Left ventricle myocardium superior (tissue), 1 donor: Measurements from ENCODE around the gene DCLK3. TPM values are rescaled to one million over a fixed set of nuclear protein-coding genes. Genes with fewer than 3 reads are reported as not detected.

Source experiments
- ATAC-seq: fragments of 200-7000 bp; cut with Tn5 transposase; one replicate; pipeline ENCODE4 v1.9.1; 2020; ENCODE audit warnings: mild to moderate bottlenecking, moderate library complexity
- DNase-seq: peaks from one replicate; pipeline ENCODE4 v3.0.0-alpha.2; 2020
- intact Hi-C: fragments of 100-400 bp; cut with micrococcal nuclease; formaldehyde crosslinking; loops from one replicate; pipeline ENCODE4 v1.11.0; 2022
- total RNA-seq: library from RNA; stranded (reverse); fragmentation: NEBNext Ultra II Directional; extraction: Animal tissue kit (Norgen Biotek cat#: 25700); gene quantifications from one replicate; pipeline ENCODE4 v1.2.1, GENCODE V29; 2021
- donor health status: DM: no; HTN: yes; CAD: no; lungs with severe emphysema.

The DCLK3 gene
- total RNA-seq, 1 donor from 2014 or later, result 0.20 TPM

DNA sequence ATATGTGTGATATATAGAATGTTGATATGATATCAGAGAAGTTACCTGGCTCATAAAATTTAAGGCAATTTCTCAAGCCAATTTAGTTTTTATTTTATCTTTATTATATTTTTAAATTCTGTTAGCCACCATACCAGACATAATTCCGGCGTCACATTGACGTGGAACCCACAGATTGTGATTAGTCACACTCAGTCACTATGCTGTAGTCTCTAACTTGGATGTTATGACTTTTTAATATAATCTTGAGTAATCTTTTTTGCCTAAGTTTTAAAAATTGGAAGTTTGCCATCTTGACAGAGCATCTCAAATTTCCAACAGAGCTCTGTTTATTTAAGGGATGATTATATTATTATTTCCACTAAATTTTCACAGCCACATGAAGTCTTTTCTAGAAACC, 9.7 kb upstream of the DCLK3 start:
- ATAC-seq, result no peak
- intact Hi-C loops, result no loop called here

DNA sequence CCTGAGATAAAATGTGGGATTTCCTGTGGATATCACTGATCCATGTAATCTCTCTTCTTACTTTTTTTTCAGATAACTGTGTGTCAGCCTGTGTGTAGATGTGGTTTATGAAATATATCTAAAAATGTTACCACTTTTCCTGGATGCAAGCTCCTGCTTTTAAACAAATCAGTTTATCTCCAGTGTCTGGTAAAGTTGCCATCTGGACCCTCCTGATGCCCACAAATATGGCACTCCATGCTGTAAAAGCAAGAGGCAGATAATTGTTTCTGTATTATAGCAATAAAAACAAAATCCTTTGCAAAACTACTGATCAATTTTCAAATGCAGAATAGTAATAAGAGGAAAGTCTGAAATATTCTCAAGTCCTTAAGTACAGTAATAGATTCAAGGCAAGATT, 7.6 kb upstream of the DCLK3 start:
- intact Hi-C loops, result no loop called here
- DNase-seq (no peak), ATAC-seq (no peak)

More for the DNA sequence above, 9.7 kb upstream of the DCLK3 start:
- no peak for DNase-seq

DNA sequence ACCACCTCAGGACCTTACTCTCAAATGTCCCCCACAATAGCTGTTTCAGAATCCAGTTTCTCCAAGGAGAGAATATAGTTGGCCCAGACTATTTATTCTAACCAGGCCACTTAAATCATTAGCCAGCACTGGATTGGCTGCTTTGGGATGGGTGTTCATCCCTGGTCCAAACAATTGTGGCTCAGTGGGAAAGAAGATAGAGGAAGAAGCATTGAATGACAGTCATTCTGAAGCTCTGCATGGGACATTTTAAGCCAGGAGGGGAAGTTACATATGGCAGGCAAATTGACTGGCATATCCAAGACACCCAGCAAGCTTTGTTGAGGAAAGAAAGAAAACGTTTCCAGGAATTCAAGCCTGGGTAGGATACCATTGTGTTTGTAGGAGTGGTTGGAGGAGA, 5.6 kb upstream of the DCLK3 start:
- DNase-seq (no peak), ATAC-seq (no peak)
- intact Hi-C loops, result no loop called here

DNA sequence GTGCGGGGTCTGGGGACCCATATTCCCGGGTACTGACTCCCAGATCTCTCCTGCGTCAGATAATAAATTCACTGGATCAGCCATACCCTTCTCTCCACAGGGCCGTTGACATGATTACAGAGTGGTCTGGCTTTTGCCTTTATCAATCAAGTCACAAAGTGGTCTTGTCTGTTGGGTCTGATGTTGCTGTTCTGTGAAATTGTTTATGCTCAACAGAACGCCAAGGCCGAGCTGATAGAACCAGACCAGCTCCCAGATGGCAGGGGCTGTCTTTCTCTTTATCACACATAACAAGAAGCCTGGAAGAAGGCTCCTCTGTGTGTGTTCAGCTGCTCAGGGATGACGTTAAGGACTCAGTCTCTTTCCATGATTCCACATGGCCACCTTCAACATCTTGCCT, 751 bp upstream of the DCLK3 start:
- DNase-seq (no peak), ATAC-seq (no peak)
- intact Hi-C loops, result no loop called here

DNA sequence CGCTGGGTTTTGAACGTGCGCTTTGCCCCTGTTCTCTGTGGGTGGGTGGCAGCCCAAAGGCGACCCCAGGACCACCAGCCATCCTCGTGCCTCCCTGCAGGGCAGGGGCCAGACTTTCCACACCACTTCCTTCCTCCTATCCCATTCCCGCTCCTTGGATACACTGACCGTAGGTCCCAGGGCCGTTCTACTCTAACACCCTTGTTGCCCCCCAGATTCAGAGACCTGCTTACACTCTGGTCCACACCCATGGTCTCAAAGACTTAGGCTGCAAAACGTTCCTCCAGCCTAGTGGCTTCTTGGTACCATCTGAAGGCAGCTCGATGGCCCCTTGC, 318 bp upstream of the DCLK3 start:
- ATAC-seq, result no peak
- intact Hi-C loops, result no loop called here
- DNase-seq, result no peak

DNA sequence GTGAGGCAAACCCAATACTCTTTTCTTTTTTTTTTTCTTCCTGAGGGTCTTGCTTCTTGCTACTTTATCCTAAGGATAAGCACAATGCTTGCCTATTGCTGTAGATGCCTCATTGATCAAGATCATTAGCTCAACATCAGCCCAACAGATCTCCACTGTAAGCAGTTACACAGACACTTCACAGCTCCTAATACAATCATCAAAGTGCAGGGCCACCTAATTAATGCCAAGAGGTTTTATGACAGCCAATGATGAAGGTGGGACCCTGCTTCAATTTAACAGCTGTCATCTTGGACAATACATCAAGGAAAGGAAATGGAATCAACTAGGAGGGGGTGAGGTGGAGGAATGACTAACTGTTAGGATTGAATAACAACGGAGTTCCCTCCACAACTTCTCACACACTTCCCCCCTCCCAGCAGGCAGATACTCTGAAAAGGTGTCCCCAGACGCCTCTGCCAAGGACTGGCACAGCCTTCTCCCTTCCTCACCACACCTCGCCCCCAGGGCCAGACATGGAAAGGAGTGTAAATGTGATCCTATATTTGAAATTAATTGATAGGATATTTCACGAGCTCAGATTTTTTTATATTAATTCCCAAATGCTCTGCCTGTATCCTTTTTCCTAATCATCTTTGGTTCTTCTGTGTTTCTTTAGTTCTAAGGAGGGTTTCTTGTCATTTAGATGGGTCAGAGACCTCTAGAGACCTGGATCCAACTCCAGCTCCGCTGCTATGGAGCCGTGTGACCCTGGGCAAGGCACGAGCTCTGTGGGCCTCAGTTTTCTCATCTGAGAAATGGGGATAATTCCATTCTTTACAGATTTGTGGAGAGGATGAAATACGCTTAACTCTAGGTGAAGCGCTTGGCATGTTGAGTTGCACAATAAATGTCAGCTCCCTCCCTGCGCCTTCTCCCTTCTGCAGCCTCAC, 1.2 kb downstream of the DCLK3 start:
- intact Hi-C loops, result no loop called here
- no peak for DNase-seq
- ATAC-seq, result no peak

DNA sequence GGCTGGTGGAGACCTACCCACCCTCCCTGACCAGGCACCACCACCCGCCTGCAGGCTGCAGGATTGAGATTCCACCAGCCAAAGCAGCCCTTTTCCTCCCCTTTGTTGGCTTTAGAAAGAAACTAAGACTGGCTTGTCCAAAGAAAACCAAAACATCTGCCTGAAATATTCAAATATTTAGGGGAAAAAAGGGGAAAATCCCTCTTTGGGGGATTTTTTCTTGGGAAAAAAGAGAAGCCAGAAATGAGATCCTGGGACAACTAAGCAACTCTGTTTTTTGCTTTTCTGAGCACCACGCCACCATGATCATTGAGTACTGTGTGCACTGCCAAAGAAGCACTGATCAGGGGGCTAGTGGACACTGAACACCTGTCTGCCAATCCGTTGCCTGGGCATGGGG, 2.6 kb downstream of the DCLK3 start:
- ATAC-seq (no peak), DNase-seq (no peak)
- intact Hi-C loops, result no loop called here

DNA sequence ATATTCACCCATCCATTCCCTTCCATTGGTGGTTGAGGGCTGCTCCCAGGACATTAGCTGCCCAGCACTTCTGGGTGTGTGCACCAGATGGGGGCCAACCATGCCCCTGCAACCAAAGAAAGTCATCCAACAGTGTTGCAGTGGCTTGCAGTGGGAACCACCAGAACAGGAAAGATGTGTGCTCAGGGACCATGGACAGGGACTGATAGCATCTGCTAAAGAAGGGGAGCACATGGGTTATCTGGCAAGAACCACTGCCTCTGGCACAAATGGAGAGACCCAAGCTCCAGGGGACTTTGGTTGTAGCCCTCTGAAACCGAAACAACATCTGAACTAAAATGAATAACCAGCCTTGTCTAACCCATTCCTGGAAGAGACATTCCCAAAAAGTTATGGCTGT, 8.1 kb downstream of the DCLK3 start:
- ATAC-seq, result no peak
- intact Hi-C loops, result no loop called here
- no peak for DNase-seq

DNA sequence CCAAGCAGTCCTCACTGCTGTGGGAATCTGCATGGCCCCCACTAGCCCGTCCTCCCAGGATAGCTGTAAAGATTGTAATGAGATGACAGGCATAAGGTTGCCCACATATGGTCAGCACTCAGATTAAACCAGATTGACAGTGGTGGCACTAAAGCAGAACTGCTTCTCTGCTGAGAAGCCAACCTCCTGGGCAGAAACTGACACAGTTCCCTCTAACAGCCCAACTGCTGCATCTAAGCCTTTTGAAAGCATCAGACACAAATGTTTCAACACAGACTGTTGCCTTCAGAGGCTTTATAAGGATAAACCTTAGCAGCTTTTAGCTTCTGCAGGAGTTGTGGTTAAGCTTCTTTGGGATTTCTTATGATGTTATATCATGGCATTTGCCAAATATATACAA, 13.0 kb downstream of the DCLK3 start:
- intact Hi-C loops, result no loop called here
- no peak for DNase-seq
- no peak for ATAC-seq

DNA sequence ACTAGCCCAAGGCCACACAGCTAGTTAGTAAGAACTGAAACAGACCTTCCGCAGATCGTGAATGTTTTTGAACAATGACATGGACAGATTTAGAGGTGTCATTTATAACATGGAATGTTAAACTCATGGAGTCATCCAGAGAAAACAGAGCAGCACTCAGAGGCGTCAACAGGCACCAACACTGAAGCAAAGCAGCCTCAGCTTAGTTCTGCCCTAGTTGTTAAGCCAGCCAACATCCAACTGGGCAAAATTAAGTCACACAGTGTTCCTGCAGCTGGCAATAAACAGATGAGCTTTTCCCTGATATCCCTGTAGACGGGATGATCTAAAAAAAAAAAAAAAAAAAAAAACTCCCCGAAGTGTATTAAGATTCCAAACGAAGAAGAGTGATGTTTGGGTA, 13.6 kb downstream of the DCLK3 start:
- DNase-seq (no peak), ATAC-seq (peak; percentile 64)
- intact Hi-C loops, result no loop called here

DNA sequence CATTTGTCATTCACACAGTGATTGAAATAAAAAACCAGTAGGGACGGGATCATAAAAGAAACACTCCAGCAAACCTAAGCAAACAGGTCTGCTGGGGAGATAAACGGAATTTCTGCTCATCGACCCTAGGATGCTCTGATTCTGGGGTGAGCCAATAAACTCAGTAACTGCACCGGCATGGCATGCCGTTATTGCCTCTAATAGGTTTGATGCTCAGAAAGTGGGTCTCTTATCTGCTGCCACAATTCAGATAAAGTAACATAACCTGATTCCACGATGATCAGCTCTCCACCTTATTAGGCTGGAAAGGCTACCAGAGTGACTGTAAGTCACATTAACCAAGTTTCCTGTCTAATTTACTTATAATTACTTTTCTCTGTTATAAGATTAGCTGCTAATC, 19.6 kb downstream of the DCLK3 start:
- intact Hi-C loops, result no loop called here
- ATAC-seq, result no peak
- DNase-seq, result no peak

DNA sequence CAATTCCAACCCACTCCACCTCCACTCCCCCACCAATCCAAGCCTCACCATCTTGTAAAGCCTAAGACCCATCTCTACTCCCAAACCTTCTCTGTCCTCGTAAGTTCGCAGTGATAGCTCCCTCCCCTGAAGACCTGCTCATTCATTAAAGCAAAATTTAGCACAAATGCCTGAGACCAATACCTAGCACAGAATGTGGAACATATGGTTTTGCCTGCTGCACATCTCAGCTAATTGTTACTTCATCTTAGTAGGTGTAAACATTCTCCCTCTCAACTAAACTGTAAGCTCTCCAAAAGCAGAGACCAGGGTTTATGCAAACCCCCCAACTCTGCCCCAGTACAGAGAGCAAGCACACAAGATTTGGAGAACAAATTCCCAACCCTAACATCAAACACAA, 20.5 kb downstream of the DCLK3 start:
- ATAC-seq (no peak), DNase-seq (no peak)
- intact Hi-C loops, result no loop called here

DNA sequence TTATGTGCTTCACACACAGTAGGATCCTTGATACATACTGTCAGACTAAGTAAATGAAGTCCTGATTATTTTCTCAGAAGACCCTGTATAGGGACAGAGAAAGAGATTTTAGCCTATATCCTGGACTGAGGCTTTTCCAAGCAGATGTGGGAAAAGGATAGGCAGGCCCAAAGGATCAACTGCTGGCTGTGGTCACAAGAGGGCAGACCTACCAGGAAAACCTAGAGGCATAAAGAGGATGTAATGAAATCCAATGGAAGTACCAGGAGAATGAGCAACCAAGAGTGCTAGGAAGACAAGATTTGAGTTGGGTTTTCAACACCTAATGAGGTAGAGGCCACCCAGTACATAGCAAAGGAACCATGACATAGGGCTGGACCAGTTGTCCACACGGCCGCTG, 23.1 kb downstream of the DCLK3 start:
- no peak for DNase-seq
- no peak for ATAC-seq
- intact Hi-C loops, result no loop called here

DNA sequence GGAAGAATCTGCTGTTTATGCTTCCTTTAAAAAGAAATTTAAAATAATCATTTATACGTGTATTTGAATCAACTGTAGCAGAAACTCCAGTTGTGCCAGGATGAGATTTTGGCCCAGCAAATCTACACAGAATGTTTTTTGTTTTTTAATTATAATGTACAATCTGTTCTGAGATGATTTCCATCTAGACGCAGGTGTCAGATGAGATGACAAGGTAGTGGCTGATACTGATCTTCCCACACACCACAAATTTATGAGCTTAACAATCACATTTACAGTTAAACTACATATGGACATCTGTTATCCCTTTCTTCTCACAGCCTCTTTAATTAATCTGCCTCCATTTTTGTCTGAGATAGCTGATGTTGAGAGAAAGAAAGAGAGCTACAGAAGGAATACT, 23.6 kb downstream of the DCLK3 start:
- DNase-seq (no peak), ATAC-seq (no peak)
- intact Hi-C loops, result no loop called here

DNA sequence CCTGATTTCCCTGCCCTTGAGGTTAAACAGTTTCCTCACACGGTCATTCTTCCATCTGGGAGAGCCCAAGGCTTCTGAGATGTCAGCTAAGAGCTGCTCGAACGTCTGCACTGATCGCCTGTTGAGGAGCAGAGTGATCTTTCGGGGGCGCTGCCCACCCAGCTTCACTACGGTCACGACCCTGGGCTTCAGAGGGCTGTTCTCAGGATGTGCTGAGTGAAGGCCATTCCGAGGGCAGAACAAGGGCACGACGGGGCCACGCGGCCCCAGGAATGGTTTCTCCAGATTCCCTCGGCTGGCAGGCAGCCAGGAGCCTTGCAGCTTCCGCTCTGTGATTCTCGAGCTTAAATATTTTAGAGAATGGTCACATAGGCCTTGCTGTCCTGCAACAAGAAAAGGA, 25.7 kb downstream of the DCLK3 start:
- peak; percentile 86 for DNase-seq
- peak; percentile 81 for ATAC-seq
- intact Hi-C loops, result no loop called here

DNA sequence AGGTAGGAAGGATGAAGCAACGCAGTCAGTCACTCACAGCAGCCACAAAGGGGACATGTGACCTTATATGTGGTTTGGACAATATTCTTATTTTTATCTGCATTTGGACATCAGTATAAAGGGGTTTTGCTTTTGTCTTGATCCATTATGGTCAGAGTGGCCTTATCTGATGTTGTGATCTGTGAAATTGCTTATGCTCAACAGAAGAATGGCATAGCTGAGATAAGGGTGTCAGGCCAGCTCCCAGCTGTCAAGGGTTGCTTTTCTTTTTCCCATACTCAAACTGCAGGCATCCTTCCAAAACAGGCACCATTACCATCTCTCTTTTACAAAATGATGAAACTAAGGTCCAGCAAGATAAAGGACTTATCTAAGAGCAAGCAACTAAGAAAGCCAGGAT, 28.1 kb downstream of the DCLK3 start:
- no peak for DNase-seq
- no peak for ATAC-seq
- intact Hi-C loops, result no loop called here

DNA sequence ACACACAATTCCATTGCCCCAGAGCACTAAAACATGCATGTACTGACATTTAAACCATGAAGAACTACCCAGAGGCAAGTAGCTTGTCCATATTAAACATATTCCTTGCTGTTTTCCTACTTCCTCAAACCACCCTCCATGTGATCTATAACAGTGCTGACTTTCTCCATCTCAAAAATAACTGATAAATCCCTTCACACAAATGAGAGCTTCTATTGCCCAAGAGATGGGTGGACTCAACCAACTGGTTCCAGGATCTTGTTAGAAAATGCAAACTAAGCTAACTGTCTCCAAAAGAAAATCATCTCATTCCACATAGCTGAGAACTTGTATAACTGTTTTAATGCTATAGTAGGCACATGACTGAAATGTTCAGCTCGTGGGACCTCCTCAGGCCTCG, 29.6 kb downstream of the DCLK3 start:
- DNase-seq, result no peak
- ATAC-seq, result peak; percentile 51
- intact Hi-C loops, result no loop called here

DNA sequence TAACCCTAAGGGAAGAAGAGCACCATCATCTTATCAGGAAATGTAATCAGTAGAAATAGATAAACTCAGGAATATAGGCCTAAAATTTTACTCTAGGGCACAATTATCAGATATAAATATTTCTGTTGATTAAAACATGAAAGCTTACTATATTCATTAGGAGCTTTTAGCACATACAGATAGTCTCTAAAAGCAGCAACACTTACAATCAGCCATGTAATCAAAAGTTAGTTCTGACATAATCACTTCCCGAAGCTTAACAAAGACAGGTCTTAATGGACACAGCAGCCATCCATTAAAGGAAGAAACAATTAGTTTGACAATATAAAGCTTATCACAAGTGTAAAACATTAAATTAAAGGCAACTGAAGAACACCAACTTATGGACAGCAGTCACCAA, 30.6 kb downstream of the DCLK3 start:
- intact Hi-C loops, result no loop called here
- ATAC-seq (no peak), DNase-seq (no peak)

DNA sequence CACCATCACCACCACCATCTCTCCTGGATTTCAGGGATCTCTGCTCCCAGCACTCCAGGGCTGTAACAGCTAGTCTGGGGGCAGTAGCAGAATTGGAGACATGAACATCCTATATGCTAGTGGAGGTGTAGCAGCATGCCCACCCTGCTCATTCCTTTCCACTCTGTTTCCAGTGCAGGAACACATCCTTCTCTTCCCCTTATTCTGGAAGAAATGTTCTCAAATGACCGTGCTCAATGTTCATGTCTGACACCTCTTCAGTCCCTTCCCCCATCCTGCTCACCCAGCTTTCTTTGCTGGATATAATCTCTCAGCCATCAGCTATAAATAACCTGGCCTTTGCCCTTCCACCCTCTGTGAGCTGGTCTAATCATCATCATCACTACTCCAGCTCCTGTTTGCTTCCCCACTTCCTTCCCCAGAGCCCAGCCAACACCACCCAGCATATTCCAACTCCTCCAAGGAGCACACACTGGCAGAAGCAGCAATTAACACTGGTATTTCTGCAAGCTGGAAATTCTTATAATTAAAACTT, 31.1 kb downstream of the DCLK3 start:
- intact Hi-C loops, result no loop called here
- no peak for DNase-seq
- ATAC-seq, result peak; percentile 41

DNA sequence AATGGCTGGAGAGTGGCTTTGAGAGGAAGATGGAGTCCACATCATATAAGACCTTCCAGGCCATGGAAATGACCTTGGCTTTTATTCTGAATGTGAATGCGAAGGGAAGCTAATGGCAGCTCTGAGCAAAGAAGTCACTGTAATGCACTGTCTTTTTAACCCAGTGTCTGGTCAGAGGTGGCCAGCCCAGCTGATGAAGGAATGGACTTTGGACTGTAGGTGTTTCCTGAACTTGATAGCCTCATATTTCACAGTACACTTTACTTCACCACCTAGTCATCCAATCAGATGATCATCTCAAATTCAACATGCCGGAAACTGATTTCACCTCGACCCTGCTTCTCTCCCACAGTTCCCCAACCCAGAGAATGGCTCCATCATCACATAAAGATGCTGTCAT, 33.4 kb downstream of the DCLK3 start:
- no peak for ATAC-seq
- intact Hi-C loops, result no loop called here

More for the DNA sequence above, 33.4 kb downstream of the DCLK3 start:
- DNase-seq, result no peak
